Body of pancreas (tissue), 4 donors: ENCODE data around the gene ZSCAN30.
"Not testable (repeated sequence)": the region's sequence is repeated elsewhere in the genome, so short reads cannot be mapped to it uniquely, and the experiment has no call there.

ENCODE experiments used
- POLR2A ChIP-seq, 3 donors: fragments of 450-650 bp; IDR thresholded peaks; one replicate each; pipeline ENCODE4 v1.6.1; 2016; ENCODE audit warnings: antibody characterized with exemption in 3 of 3, mild to moderate bottlenecking in 2 of 3
- TF ChIP-seq, protein P1 (sequence below), 7 experiments: fragments of 450-650 bp in 4 of 7; fragments of 200-600 bp in 3 of 7; sonication (generic) in 3 of 7; IDR thresholded peaks; one replicate each; pipeline ENCODE4 v1.5.1; 2016 to 2019; ENCODE audit warnings: antibody characterized with exemption in 7 of 7

DNA sequence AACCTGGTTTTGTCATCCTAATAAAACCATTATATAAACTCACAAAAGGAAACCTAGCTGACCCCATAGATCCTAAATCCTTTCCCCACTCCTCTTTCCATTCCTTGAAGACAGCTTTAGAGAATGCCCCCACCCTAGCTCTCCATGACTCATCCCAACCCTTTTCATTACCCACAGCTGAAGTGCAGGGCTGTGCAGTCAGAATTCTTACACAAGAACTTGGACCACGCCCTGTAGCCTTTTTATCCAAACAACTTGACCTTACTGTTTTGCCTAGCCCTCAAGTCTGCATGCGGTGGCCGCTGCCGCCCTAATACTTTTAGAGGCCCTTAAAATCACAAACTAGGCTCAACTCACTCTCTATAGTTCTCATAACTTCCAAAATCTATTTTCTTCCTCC is 70.7 kb downstream of the ZSCAN30 start:
- TF ChIP-seq, protein P1, sequence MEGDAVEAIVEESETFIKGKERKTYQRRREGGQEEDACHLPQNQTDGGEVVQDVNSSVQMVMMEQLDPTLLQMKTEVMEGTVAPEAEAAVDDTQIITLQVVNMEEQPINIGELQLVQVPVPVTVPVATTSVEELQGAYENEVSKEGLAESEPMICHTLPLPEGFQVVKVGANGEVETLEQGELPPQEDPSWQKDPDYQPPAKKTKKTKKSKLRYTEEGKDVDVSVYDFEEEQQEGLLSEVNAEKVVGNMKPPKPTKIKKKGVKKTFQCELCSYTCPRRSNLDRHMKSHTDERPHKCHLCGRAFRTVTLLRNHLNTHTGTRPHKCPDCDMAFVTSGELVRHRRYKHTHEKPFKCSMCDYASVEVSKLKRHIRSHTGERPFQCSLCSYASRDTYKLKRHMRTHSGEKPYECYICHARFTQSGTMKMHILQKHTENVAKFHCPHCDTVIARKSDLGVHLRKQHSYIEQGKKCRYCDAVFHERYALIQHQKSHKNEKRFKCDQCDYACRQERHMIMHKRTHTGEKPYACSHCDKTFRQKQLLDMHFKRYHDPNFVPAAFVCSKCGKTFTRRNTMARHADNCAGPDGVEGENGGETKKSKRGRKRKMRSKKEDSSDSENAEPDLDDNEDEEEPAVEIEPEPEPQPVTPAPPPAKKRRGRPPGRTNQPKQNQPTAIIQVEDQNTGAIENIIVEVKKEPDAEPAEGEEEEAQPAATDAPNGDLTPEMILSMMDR (IDR thresholded peaks at IDR 0.05): not testable (repeated sequence)
- TF ChIP-seq POLR2A (IDR thresholded peaks at IDR 0.05): not testable (repeated sequence)
